HepG2 (cell line): ENCODE data around the gene FOSL2. TPM values are rescaled to one million over a fixed set of nuclear protein-coding genes. Genes with fewer than 3 reads are reported as not detected.
A peak's percentile ranks its signal among the peaks of the same experiment; 100 is the strongest.

Experiments used
- ATAC-seq: fragments of 200-7000 bp; cut with Tn5 transposase; 3 replicates; pipeline ENCODE4 v1.9.1; 2020; ENCODE audit warnings: mild to moderate bottlenecking, moderate library complexity
- BruUV-seq: library from RNA; stranded (reverse); fragments of 400-500 nt; replicated peaks from 2 replicates; lab custom pipeline; 2021; lab: Mats Ljungman, UMichigan
- CTCF ChIA-PET: fragments of 300-600 bp; formaldehyde crosslinking; extraction: SDS; loops from one replicate; lab custom pipeline; 2021; ENCODE audit warnings: low total read pairs, inconsistent platforms, low intra/inter-chr PET ratio; lab: Yijun Ruan, JAX
- POLR2A ChIA-PET: fragments of 350-600 bp; sonication (Branson Sonifier 250); formaldehyde crosslinking; loops from one replicate; lab custom pipeline; 2020; ENCODE audit warnings: antibody characterized with exemption, inconsistent platforms; lab: Yijun Ruan, JAX
- DNase-seq: peaks from one replicate; pipeline ENCODE4 v3.0.0-alpha.2; 2015; ENCODE audit warnings: low spot score
- FAIRE-seq: peaks from 3 replicates; lab custom pipeline; 2011; peaks lifted over from hg19 to GRCh38; lab: Jason Lieb, UNC
- H2AFZ ChIP-seq: one replicate; pipeline ENCODE4 v1.6.1; 2011; ENCODE audit warnings: low read length, inconsistent platforms
- H3K27ac ChIP-seq: fragments of 300-600 bp; 3 replicates; pipeline ENCODE4 v1.8.0; 2011; ENCODE audit warnings: mixed run types, mild to moderate bottlenecking, mixed read lengths, low read length, inconsistent platforms; ENCODE audit not compliant: insufficient read depth; ENCODE audit errors: extremely low read length
- H3K27me3 ChIP-seq, 2 experiments: fragments of 200-600 bp in 1 of 2; 2 replicates in 1 of 2; 3 replicates in 1 of 2; pipeline versions ENCODE4 v1.6.0 to v1.8.0; 2011; ENCODE audit warnings: low read length in 2 of 2, mild to moderate bottlenecking in 2 of 2, moderate library complexity in 2 of 2, inconsistent platforms in 1 of 2; ENCODE audit not compliant: insufficient read depth in 2 of 2, control insufficient read depth in 1 of 2
- H3K36me3 ChIP-seq, 2 experiments: fragments of 200-600 bp in 1 of 2; replicated peaks in 1 of 2; 2 replicates in 1 of 2; 3 replicates in 1 of 2; pipeline versions ENCODE4 v1.5.1 to v1.8.0; 2011; ENCODE audit warnings: low read length in 2 of 2, inconsistent platforms in 1 of 2; ENCODE audit not compliant: insufficient read depth in 2 of 2, control insufficient read depth in 1 of 2
- H3K4me1 ChIP-seq: 2 replicates; pipeline ENCODE4 v1.5.1; 2012; ENCODE audit warnings: low read length, inconsistent platforms; ENCODE audit not compliant: insufficient read depth
- H3K4me2 ChIP-seq: 2 replicates; pipeline ENCODE4 v1.6.0; 2011; ENCODE audit warnings: low read depth, low read length, inconsistent platforms
- H3K4me3 ChIP-seq, 3 experiments: fragments of 200-600 bp in 1 of 3; sonication (generic), shearing (Covaris generic) in 1 of 3; replicated peaks in 1 of 3; 2 replicates each; pipeline ENCODE4 v1.5.1; 2011 to 2016; ENCODE audit warnings: low read length in 3 of 3, inconsistent platforms in 2 of 3, low read depth in 2 of 3, mild to moderate bottlenecking in 2 of 3, control low read depth in 1 of 3, mixed read lengths in 1 of 3; ENCODE audit not compliant: insufficient read depth in 1 of 3
- H3K79me2 ChIP-seq: one replicate; pipeline ENCODE4 v1.6.1; 2011; ENCODE audit warnings: low read length, inconsistent platforms; ENCODE audit not compliant: insufficient read depth
- H3K9ac ChIP-seq: 2 replicates; pipeline ENCODE4 v1.6.0; 2011; ENCODE audit warnings: mild to moderate bottlenecking, low read depth, low read length, inconsistent platforms; ENCODE audit not compliant: insufficient read depth
- H3K9me3 ChIP-seq: 2 replicates; pipeline ENCODE4 v1.5.1; 2012; ENCODE audit warnings: mild to moderate bottlenecking, low read length
- H4K20me1 ChIP-seq: 2 replicates; pipeline ENCODE4 v1.6.0; 2011; ENCODE audit warnings: inconsistent platforms, mild to moderate bottlenecking, low read length, moderate library complexity; ENCODE audit not compliant: insufficient read depth
- CBFB ChIP-seq: sonication (generic); formaldehyde crosslinking; IDR thresholded peaks from 2 replicates; pipeline ENCODE4 v1.4.0; 2020; ENCODE audit warnings: missing genetic modification reagents
- HMGXB4 ChIP-seq, 2 experiments: sonication (generic) in 1 of 2; formaldehyde crosslinking in 1 of 2; IDR thresholded peaks; 2 replicates each; pipeline versions ENCODE4 v1.4.0 to v1.6.1; 2018 to 2020; ENCODE audit warnings: missing genetic modification reagents in 2 of 2, borderline replicate concordance in 1 of 2, low read depth in 1 of 2, mild to moderate bottlenecking in 1 of 2, missing biosample characterization in 1 of 2
- HNRNPL ChIP-seq: fragments of 200-400 bp; formaldehyde crosslinking; IDR thresholded peaks from 2 replicates; pipeline ENCODE4 v1.6.1; 2017; ENCODE audit warnings: mild to moderate bottlenecking, low read depth, low read length
- NPAS2 ChIP-seq: sonication (generic); formaldehyde crosslinking; IDR thresholded peaks from 2 replicates; pipeline ENCODE4 v1.8.0; 2022; ENCODE audit warnings: mild to moderate bottlenecking, missing genetic modification reagents, borderline replicate concordance
- SIN3A ChIP-seq: IDR thresholded peaks from 2 replicates; pipeline ENCODE4 v1.6.1; 2011; ENCODE audit warnings: low read depth, mild to moderate bottlenecking, control low read depth, low read length, borderline replicate concordance
- ZBTB21 ChIP-seq: sonication (generic); formaldehyde crosslinking; IDR thresholded peaks from 2 replicates; pipeline ENCODE4 v1.4.0; 2020; ENCODE audit warnings: missing genetic modification reagents
- ZFX ChIP-seq: sonication (generic); formaldehyde crosslinking; IDR thresholded peaks from 2 replicates; pipeline ENCODE4 v1.4.0; 2020; ENCODE audit warnings: mild to moderate bottlenecking, low read depth, missing genetic modification reagents, moderate library complexity
- ZNF251 ChIP-seq: sonication (generic); formaldehyde crosslinking; IDR thresholded peaks from 2 replicates; pipeline ENCODE4 v1.9.0; 2021; ENCODE audit warnings: mild to moderate bottlenecking, missing genetic modification reagents
- ZNF557 ChIP-seq: sonication (generic); formaldehyde crosslinking; IDR thresholded peaks from 2 replicates; pipeline ENCODE4 v1.4.0; 2020; ENCODE audit warnings: missing genetic modification reagents
- ZNF710 ChIP-seq: sonication (generic); formaldehyde crosslinking; IDR thresholded peaks from 2 replicates; pipeline ENCODE4 v1.5.0; 2020; ENCODE audit warnings: mild to moderate bottlenecking, missing genetic modification reagents, borderline replicate concordance
- ZNF746 ChIP-seq: sonication (generic); formaldehyde crosslinking; IDR thresholded peaks from 2 replicates; pipeline ENCODE4 v1.8.0; 2022; ENCODE audit warnings: mild to moderate bottlenecking, missing genetic modification reagents
- ZNF776 ChIP-seq: sonication (generic); formaldehyde crosslinking; IDR thresholded peaks from 2 replicates; pipeline ENCODE4 v1.4.0; 2020; ENCODE audit warnings: mild to moderate bottlenecking, missing genetic modification reagents
- ZNF790 ChIP-seq: sonication (generic); formaldehyde crosslinking; IDR thresholded peaks from 2 replicates; pipeline ENCODE4 v1.8.0; 2022; ENCODE audit warnings: missing genetic modification reagents, mild to moderate bottlenecking, borderline replicate concordance
- WGBS: methylation state at CpG from one replicate; pipeline ENCODE4 v1.1.6; 2017; ENCODE audit warnings: low lambda C conversion rate; 5-methylcytosine and 5-hydroxymethylcytosine counted together
- in situ Hi-C: cut with HindIII; loops from 2 replicates; pipeline ENCODE4 v1.10.0; 2017; ENCODE audit warnings: low pct_unique_long_range_greater_than_20kb; ENCODE audit not compliant: extremely low pct_ligation_motif_present
- intact Hi-C: fragments of 100-400 bp; cut with micrococcal nuclease; formaldehyde crosslinking; loops from one replicate; pipeline ENCODE4 v1.10.0; 2022; ENCODE audit not compliant: unreplicated experiment
- polyA plus RNA-seq, 8 experiments: library from polyadenylated mRNA; depleted of rRNA in 3 of 8; stranded (reverse) in 7 of 8; unstranded in 1 of 8; fragments of >200 nt; fragmentation: Illumina TruSeq in 4 of 8; extraction: Trizol in 4 of 8; gene quantifications; 2 replicates each; pipeline versions ENCODE4 v1.2.1 to v1.2.3, GENCODE V29; 2011 to 2016; ENCODE audit warnings: low read depth in 4 of 8, missing spikeins in 1 of 8, mixed read lengths in 1 of 8; ENCODE audit not compliant: insufficient read depth in 1 of 8
- total RNA-seq, 5 experiments: library from RNA; depleted of rRNA; stranded (reverse); fragments of >200 nt; fragmentation: Illumina TruSeq; extraction: Trizol; gene quantifications; 2 replicates each; pipeline ENCODE4 v1.2.3, GENCODE V29; 2016; ENCODE audit warnings: low read depth in 1 of 5

The FOSL2 gene
- total and polyA plus RNA-seq, 2 of the 13 experiments (the other 11 are each of a cell fraction or from before 2014, with no cell fraction given): 3.4 to 18.1 TPM

GRCh38 chr2:28348149-28348567 is 44.5 kb upstream of the FOSL2 start:
- Histone ChIP-seq H3K27me3 (peaks cover 8 to 35% of the 10 kb centered on the region in 2 experiments; a peak in 4 of 5 replicates), H3K4me2 (peak overlapping the region; percentile 9; the same call in 1 of the 2 replicates), H3K27ac (no peak overlapping the region), H3K4me3 (peak overlapping the region in 1 of 3 experiments; percentile 20; a peak in 1 of 6 replicates), H4K20me1 (no peaks in the 10 kb centered on the region), H3K36me3 (no peaks in the 10 kb centered on the region), H3K9ac (no peak overlapping the region), H3K4me1 (peaks cover 10% of the 10 kb centered on the region), H3K9me3 (no peaks in the 10 kb centered on the region), H2AFZ (no peak overlapping the region), H3K79me2 (no peaks in the 10 kb centered on the region)
- 0 out of 2 replicates have a peak, but pooled peaks have one; percentile 49 for TF ChIP-seq HNRNPL
- TF ChIP-seq CBFB (CRISPR knock-in tag): no peak
- 0 out of 2 replicates have a peak, but pooled peaks have one; percentile 53 for TF ChIP-seq ZNF776 (CRISPR knock-in tag)
- POLR2A ChIA-PET: no interaction called here
- DNase-seq (no peak), FAIRE-seq (no peak), ATAC-seq (no peak)
- 42% methylated on average over 10 of the region's 10 CpGs for WGBS
- intact Hi-C loops: no loop called here
- BruUV-seq: no TSS peak
- CTCF ChIA-PET: no interaction called here
- in situ Hi-C loops: no loop called here

- BruUV-seq: no TSS peak
- H3K4me3 ChIP-seq: no peak overlapping the region
- intact Hi-C loops: no loop called here
- DNase-seq (no peak), ATAC-seq (no peak), FAIRE-seq (no peak)
- H3K79me2 ChIP-seq: no peaks in the 10 kb centered on the region
- no peaks in the 10 kb centered on the region for H4K20me1 ChIP-seq
- WGBS: 78% methylated on average over 11 of the region's 11 CpGs
- no peaks in the 10 kb centered on the region for H3K9me3 ChIP-seq
- no peak overlapping the region for H3K27ac ChIP-seq
- CTCF ChIA-PET: no interaction called here
- TF ChIP-seq SIN3A: no peak
- no peak for TF ChIP-seq ZNF790 (CRISPR knock-in tag)
- TF ChIP-seq ZFX (CRISPR knock-in tag): no peak
- TF ChIP-seq ZBTB21 (CRISPR knock-in tag): no peak
- no peak for TF ChIP-seq ZNF746 (CRISPR knock-in tag)
- TF ChIP-seq ZNF251 (CRISPR knock-in tag): no peak
- no peak for TF ChIP-seq NPAS2 (CRISPR knock-in tag)
- no peak for TF ChIP-seq ZNF557
- no peak for TF ChIP-seq HMGXB4 (CRISPR knock-in tag; IDR thresholded peaks at IDR 0.05; ENCODE audit: borderline replicate concordance in 1 of 2, low read depth in 1 of 2)
- TF ChIP-seq ZNF710: no peak
- TF ChIP-seq, all 625 proteins: peak for 0
- Histone ChIP-seq H3K27me3 (peaks cover 8 to 35% of the 10 kb centered on the region in 2 experiments; a peak in 4 of 5 replicates), H3K36me3 (no peaks in the 10 kb centered on the region), H3K4me2 (no peak overlapping the region), H3K4me1 (peaks cover 3% of the 10 kb centered on the region), H2AFZ (no peak overlapping the region), H3K9ac (no peak overlapping the region)
- POLR2A ChIA-PET: no interaction called here
- in situ Hi-C loops: no loop called here
These were observed 43.7 kb upstream of the FOSL2 start for GRCh38 chr2:28348921-28349320.
